PC-9 (cell line): ENCODE results near the gene HSF4. TPM values are rescaled to one million over a fixed set of nuclear protein-coding genes. Genes with fewer than 3 reads are reported as not detected.

Source experiments
- BruUV-seq: library from RNA; stranded (reverse); fragments of 400-500 nt; replicated peaks from 2 replicates; lab custom pipeline; 2021; lab: Mats Ljungman, UMichigan
- CTCF ChIA-PET: fragments of 300-600 bp; sonication (Branson Sonifier 250); formaldehyde crosslinking; loops from one replicate; lab custom pipeline; 2022; ENCODE audit warnings: antibody characterized with exemption; lab: Charles Lee
- POLR2A ChIA-PET: fragments of 300-600 bp; sonication (Branson Sonifier 250); formaldehyde crosslinking; loops from one replicate; lab custom pipeline; 2022; ENCODE audit warnings: antibody characterized with exemption; ENCODE audit not compliant: unreplicated experiment; lab: Charles Lee
- DNase-seq, 2 experiments: peaks; one replicate each; pipeline versions ENCODE4 v3.0.0 to v3.0.0-alpha.2; 2015 to 2022; ENCODE audit warnings: mixed read lengths in 1 of 2
- H2AFZ ChIP-seq: fragments of 200-600 bp; sonication (generic); 2 replicates; pipeline ENCODE4 v1.8.1; 2017; ENCODE audit warnings: antibody characterized with exemption
- H3F3A ChIP-seq: fragments of 200-600 bp; sonication (generic); 2 replicates; pipeline ENCODE4 v1.8.1; 2017; ENCODE audit warnings: antibody characterized with exemption, mild to moderate bottlenecking, low read depth; ENCODE audit not compliant: insufficient read depth
- H3K27ac ChIP-seq: fragments of 200-600 bp; sonication (generic); 2 replicates; pipeline ENCODE4 v1.6.1; 2016; ENCODE audit warnings: mixed run types
- H3K27me3 ChIP-seq: fragments of 200-600 bp; sonication (generic); 2 replicates; pipeline ENCODE4 v1.6.1; 2016; ENCODE audit warnings: low read depth, mixed run types; ENCODE audit not compliant: insufficient read depth
- H3K36me3 ChIP-seq: fragments of 200-600 bp; sonication (generic); 2 replicates; pipeline ENCODE4 v1.6.1; 2016; ENCODE audit warnings: low read depth, mixed run types
- H3K4me1 ChIP-seq: fragments of 200-600 bp; sonication (generic); replicated peaks from 2 replicates; pipeline ENCODE4 v1.6.1; 2016; ENCODE audit warnings: mixed run types; ENCODE audit not compliant: insufficient read depth
- H3K4me2 ChIP-seq: fragments of 200-600 bp; sonication (generic); 2 replicates; pipeline ENCODE4 v1.6.1; 2017; ENCODE audit warnings: mixed run types
- H3K4me3 ChIP-seq: fragments of 200-600 bp; sonication (generic); 2 replicates; pipeline ENCODE4 v1.6.1; 2016; ENCODE audit warnings: mixed run types
- H3K79me2 ChIP-seq: fragments of 200-600 bp; sonication (generic); 2 replicates; pipeline ENCODE4 v1.6.1; 2017; ENCODE audit warnings: low read depth, mixed run types
- H3K9me2 ChIP-seq: fragments of 200-600 bp; sonication (generic); 2 replicates; pipeline ENCODE4 v1.8.1; 2017; ENCODE audit warnings: mild to moderate bottlenecking; ENCODE audit not compliant: insufficient read depth
- H3K9me3 ChIP-seq: fragments of 200-600 bp; sonication (generic); 2 replicates; pipeline ENCODE4 v1.8.1; 2016; ENCODE audit warnings: low read depth; ENCODE audit not compliant: insufficient read depth
- H4K20me1 ChIP-seq: fragments of 200-600 bp; sonication (generic); 2 replicates; pipeline ENCODE4 v1.8.1; 2017; ENCODE audit not compliant: insufficient read depth
- CTCF ChIP-seq: fragments of 200-600 bp; sonication (generic); conservative IDR thresholded peaks from 2 replicates; pipeline ENCODE4 v1.6.1; 2017; ENCODE audit warnings: mixed run types, antibody characterized with exemption, mild to moderate bottlenecking, moderate library complexity
- EZH2 ChIP-seq: fragments of 200-600 bp; sonication (generic); IDR thresholded peaks from 2 replicates; pipeline ENCODE4 v1.8.0; 2017; ENCODE audit warnings: antibody characterized with exemption, low read depth
- intact Hi-C: fragments of 100-400 bp; cut with micrococcal nuclease; formaldehyde crosslinking; loops from one replicate; pipeline ENCODE4 v1.10.0; 2022; ENCODE audit not compliant: unreplicated experiment
- total RNA-seq: library from RNA; stranded (reverse); gene quantifications from 2 replicates; pipeline ENCODE4 v1.2.3, GENCODE V29; 2021

The HSF4 gene
- total RNA-seq, 1 experiment from 2014 or later: 100 TPM

- no peaks in the 10 kb centered on the region for H3K4me1 ChIP-seq
- H3K9me2 ChIP-seq: no peaks in the 10 kb centered on the region
- POLR2A ChIA-PET: no interaction called here
- H2AFZ ChIP-seq: no peak overlapping the region
- CTCF ChIA-PET: no interaction called here
- H3K4me2 ChIP-seq: no peak overlapping the region
- TF ChIP-seq EZH2: no peak
- TF ChIP-seq CTCF: no peak
- intact Hi-C loops: no loop called here
- no peaks in the 10 kb centered on the region for H3K27me3 ChIP-seq
- no TSS peak for BruUV-seq
- H3F3A ChIP-seq: peaks cover 17% of the 10 kb centered on the region
- no peak overlapping the region for H3K27ac ChIP-seq
- no peaks in the 10 kb centered on the region for H4K20me1 ChIP-seq
- DNase-seq: no peak
- no peaks in the 10 kb centered on the region; the same call in 1 of the 2 replicates for H3K36me3 ChIP-seq
- H3K79me2 ChIP-seq: no peaks in the 10 kb centered on the region
- no peak overlapping the region for H3K4me3 ChIP-seq
- H3K9me3 ChIP-seq: no peaks in the 10 kb centered on the region
Measured at GRCh38 chr16:67147437-67148140, 17.0 kb upstream of the HSF4 start.

- CTCF ChIA-PET: no interaction called here
- H3K4me1 ChIP-seq: no peaks in the 10 kb centered on the region
- BruUV-seq: no TSS peak
- intact Hi-C loops: no loop called here
- no peaks in the 10 kb centered on the region for H3K27me3 ChIP-seq
- no peaks in the 10 kb centered on the region for H3K36me3 ChIP-seq
- no peaks in the 10 kb centered on the region for H4K20me1 ChIP-seq
- no peak overlapping the region for H3K27ac ChIP-seq
- POLR2A ChIA-PET: no interaction called here
- no peaks in the 10 kb centered on the region for H3K9me3 ChIP-seq
- H3K4me2 ChIP-seq: no peak overlapping the region
- TF ChIP-seq CTCF (no peak), EZH2 (no peak)
- no peaks in the 10 kb centered on the region for H3K79me2 ChIP-seq
- H3F3A ChIP-seq: peaks cover 21% of the 10 kb centered on the region
- no peaks in the 10 kb centered on the region for H3K9me2 ChIP-seq
- no peak for DNase-seq
- no peak overlapping the region for H2AFZ ChIP-seq
- H3K4me3 ChIP-seq: no peak overlapping the region
Measured at GRCh38 chr16:67148221-67148620, 16.3 kb upstream of the HSF4 start.

GRCh38 chr16:67148656-67149275 lies 15.8 kb upstream of the HSF4 start:
- no peak for TF ChIP-seq CTCF
- no peak for TF ChIP-seq EZH2
- Histone ChIP-seq H4K20me1 (no peaks in the 10 kb centered on the region), H3K27me3 (no peaks in the 10 kb centered on the region), H3K36me3 (no peaks in the 10 kb centered on the region), H2AFZ (no peak overlapping the region), H3K4me2 (no peak overlapping the region), H3K27ac (no peak overlapping the region), H3K9me3 (no peaks in the 10 kb centered on the region), H3K9me2 (no peaks in the 10 kb centered on the region), H3K4me1 (no peaks in the 10 kb centered on the region), H3K4me3 (no peak overlapping the region), H3K79me2 (no peaks in the 10 kb centered on the region), H3F3A (peaks cover 24% of the 10 kb centered on the region)
- no TSS peak for BruUV-seq
- no peak for DNase-seq
- intact Hi-C loops: no loop called here
- POLR2A ChIA-PET: no interaction called here
- CTCF ChIA-PET: no interaction called here
